Lower leg skin (tissue), 4 donors: ENCODE results near the gene EDNRA. TPM values are rescaled to one million over a fixed set of nuclear protein-coding genes. Genes with fewer than 3 reads are reported as not detected.

Source experiments
- DNase-seq, 2 donors: peaks; one replicate each; pipeline ENCODE4 v3.0.0-alpha.2; 2019; ENCODE audit warnings: low spot score in 2 of 2
- H3K4me3 ChIP-seq: fragments of 200-600 bp; sonication (generic); 2 replicates; pipeline ENCODE4 v1.5.1; 2017; ENCODE audit warnings: mild to moderate bottlenecking, low read depth; ENCODE audit not compliant: poor library complexity, severe bottlenecking
- POLR2A ChIP-seq, 2 donors: fragments of 450-650 bp; IDR thresholded peaks; one replicate each; pipeline ENCODE4 v1.6.1; 2016 to 2017; ENCODE audit warnings: antibody characterized with exemption in 2 of 2, mild to moderate bottlenecking in 1 of 2, moderate library complexity in 1 of 2
- WGBS, 2 donors: methylation state at CpG; one replicate each; pipeline ENCODE4 v1.1.5; 2018; 5-methylcytosine and 5-hydroxymethylcytosine counted together
- intact Hi-C: fragments of 100-400 bp; cut with DNase I; formaldehyde crosslinking; loops from one replicate; pipeline ENCODE4 v1.15.0; 2023; ENCODE audit warnings: low total_unique reads
- total RNA-seq, 4 donors: library from RNA; depleted of rRNA; stranded (reverse); fragments of >200 nt; gene quantifications; one replicate each; pipeline ENCODE4 v1.1.0, GENCODE V29; 2016
- TF ChIP-seq, protein P1 (sequence below), 3 donors: fragments of 450-650 bp; IDR thresholded peaks; one replicate each; pipeline ENCODE4 v1.5.1; 2016; ENCODE audit warnings: antibody characterized with exemption in 3 of 3, mild to moderate bottlenecking in 3 of 3, moderate library complexity in 2 of 3

The EDNRA gene
- total RNA-seq, 4 donors from 2014 or later: 2.1 to 10.3 (median 6.0) TPM

DNA sequence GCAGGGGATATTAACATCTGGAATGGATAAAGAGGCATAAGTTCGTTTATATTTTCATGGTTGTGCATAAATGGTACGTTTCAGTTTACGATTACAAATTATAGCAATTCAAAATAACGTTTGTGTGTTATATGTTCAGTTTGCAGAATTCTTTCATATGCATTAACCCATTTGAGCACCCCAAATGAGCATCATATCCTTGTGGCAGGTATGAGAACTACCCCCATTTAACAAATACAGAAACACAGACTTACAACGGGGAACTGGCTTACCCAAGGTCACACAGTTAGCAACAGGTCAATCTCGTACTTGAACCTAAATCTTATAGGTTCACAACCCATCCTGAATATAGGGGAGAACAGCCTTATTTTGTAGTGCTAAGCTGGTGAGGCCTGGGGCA is 33.1 kb downstream of the EDNRA start:
- no peak for DNase-seq
- intact Hi-C loops: no loop called here
- TF ChIP-seq POLR2A (IDR thresholded peaks at IDR 0.05): no peak
- TF ChIP-seq, protein P1, sequence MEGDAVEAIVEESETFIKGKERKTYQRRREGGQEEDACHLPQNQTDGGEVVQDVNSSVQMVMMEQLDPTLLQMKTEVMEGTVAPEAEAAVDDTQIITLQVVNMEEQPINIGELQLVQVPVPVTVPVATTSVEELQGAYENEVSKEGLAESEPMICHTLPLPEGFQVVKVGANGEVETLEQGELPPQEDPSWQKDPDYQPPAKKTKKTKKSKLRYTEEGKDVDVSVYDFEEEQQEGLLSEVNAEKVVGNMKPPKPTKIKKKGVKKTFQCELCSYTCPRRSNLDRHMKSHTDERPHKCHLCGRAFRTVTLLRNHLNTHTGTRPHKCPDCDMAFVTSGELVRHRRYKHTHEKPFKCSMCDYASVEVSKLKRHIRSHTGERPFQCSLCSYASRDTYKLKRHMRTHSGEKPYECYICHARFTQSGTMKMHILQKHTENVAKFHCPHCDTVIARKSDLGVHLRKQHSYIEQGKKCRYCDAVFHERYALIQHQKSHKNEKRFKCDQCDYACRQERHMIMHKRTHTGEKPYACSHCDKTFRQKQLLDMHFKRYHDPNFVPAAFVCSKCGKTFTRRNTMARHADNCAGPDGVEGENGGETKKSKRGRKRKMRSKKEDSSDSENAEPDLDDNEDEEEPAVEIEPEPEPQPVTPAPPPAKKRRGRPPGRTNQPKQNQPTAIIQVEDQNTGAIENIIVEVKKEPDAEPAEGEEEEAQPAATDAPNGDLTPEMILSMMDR (IDR thresholded peaks at IDR 0.05): no peak
- 67 to 70% methylated on average over 6 of the region's 6 CpGs for WGBS, 2 donors
- no peak overlapping the region for H3K4me3 ChIP-seq

DNA sequence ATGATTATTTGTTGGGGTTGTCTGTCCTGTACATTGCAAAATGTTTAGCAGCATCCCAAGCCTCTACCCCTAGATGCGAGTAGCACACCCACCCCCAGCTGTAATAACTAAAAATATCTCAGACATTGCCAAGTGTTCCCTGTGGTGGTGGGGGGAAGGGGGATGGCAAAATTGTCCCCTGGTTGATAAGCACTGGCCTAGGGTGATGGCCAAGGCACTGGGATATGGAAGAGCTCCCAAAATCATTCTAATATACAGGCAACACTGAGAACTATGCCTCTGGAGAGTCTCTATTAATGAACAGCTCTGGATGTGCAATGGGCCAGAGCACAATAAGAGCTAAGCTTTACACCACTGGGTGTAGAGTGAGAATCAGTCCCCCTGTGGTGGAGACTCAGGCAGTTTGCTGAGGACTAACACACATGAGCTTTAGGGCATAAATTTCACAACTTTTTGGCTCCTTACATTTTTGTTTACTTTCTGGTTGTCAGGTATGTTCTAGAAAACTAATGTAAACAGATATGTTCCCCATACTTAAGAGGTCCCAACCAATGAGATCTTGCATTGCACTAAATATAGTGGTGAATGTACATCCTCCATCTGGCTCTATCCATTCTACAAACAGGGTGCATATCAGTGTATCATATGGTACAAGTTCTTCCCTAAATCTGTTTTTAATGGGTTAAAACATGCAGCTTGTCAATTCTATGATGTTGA is 34.5 kb downstream of the EDNRA start:
- no peak for DNase-seq
- TF ChIP-seq, protein P1 (IDR thresholded peaks at IDR 0.05): no peak
- no peak for TF ChIP-seq POLR2A (IDR thresholded peaks at IDR 0.05)
- intact Hi-C loops: no loop called here
- no peak overlapping the region for H3K4me3 ChIP-seq
- WGBS, 2 donors: 82 to 95% methylated on average over 1 of the region's 1 CpG

DNA sequence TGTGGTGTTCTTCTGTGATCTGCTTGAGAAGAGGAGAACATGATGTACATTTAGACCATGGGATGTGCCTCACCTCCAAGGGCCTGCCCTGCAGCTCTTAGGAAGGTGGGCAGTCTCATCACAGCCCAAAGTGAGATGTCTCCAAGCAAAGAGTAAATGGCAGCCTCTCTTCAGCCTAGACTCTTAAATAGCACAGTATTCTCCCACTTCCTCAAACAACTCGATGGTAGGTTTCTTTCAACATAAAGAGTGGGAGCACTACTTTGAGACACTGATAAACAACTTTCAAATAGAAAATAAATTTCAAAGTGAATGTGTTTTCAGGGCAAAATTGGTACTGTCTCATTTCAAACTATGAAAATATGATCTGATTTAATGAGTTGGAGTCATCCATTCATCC is 35.2 kb downstream of the EDNRA start:
- intact Hi-C loops: no loop called here
- H3K4me3 ChIP-seq: no peak overlapping the region
- no peak for TF ChIP-seq POLR2A (IDR thresholded peaks at IDR 0.05)
- TF ChIP-seq, protein P1 (IDR thresholded peaks at IDR 0.05): no peak
- 65 to 69% methylated on average over 1 of the region's 1 CpG for WGBS, 2 donors
- DNase-seq: no peak

DNA sequence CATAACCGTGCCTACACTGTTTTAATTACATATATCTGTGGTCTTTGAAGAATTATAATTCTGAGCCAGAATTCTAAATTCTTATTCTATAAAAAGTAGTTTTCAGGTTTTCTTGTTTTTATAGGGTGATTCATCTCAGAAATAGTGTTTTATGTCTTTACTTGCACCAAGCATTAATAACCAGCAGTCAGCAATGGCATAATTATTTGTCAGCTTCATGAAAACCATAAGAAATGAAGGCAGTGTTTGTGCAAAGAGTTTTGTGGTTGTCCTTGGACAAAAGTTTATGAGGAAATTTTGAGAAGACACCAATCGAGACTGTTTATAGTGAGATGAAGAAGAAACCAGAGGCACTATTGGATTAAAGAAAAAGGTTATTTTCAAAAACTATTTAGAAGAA is 37.2 kb downstream of the EDNRA start:
- intact Hi-C loops: no loop called here
- no peak for DNase-seq
- no peak for TF ChIP-seq POLR2A (IDR thresholded peaks at IDR 0.05)
- TF ChIP-seq, protein P1 (IDR thresholded peaks at IDR 0.05): no peak
- no peak overlapping the region for H3K4me3 ChIP-seq
- 72 to 87% methylated on average over 2 of the region's 2 CpGs for WGBS, 2 donors

DNA sequence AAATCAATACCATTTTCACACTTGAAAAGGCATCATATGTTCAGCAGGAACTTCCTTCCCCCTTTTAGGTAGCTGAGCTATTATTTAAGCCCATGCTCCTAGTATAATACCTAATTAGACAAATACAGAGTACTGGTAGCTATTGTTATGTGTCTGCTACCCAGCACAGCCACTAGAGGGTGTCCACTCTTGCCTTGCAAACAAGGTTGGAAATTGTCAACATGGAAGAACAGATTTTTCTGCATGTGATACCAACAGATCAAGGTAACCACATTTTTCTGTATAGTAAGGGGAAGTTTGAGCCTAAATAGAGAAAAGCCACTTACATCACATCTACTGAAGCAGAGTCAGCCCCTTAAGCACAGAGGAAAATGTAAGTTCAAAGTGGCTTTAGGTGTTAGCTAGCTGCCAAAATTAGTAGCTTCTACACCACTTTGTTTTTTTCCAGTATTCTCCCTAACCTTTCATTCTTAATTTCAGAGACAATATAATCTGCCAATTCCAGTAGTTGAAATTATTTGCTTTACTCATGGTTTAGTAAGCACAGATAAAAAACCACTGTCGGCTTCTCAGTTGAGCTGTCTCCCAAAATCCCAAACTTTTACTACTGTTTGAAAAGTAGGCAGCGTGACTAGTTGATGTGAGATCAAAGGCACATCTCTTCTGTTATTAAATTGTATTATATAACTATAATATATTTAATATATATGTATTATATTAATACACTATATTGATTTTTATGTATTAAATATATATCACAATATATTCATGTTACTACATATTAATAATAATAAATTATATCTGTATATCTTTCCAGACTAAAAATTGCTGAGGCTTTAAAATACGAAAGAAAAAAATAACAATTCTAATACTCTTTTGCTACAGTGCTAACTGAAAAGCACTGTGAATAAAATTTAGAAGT is 38.2 kb downstream of the EDNRA start:
- 79 to 94% methylated on average over 3 of the region's 3 CpGs for WGBS, 2 donors
- intact Hi-C loops: no loop called here
- TF ChIP-seq POLR2A (IDR thresholded peaks at IDR 0.05): no peak
- TF ChIP-seq, protein P1 (IDR thresholded peaks at IDR 0.05): peak in 1 of 3 donors; percentile 23
- no peak overlapping the region for H3K4me3 ChIP-seq
- DNase-seq: peak in 1 of 2 donors; percentile 27
